Small intestine (tissue), 7 donors: ENCODE data around the gene PPP6R2. TPM values are rescaled to one million over a fixed set of nuclear protein-coding genes. Genes with fewer than 3 reads are reported as not detected.
"Not testable (repeated sequence)": the region's sequence is repeated elsewhere in the genome, so short reads cannot be mapped to it uniquely, and the experiment has no call there.

ENCODE experiments used
- DNase-seq, 2 donors: peaks; one replicate each; pipeline versions ENCODE4 v3.0.0 to v3.0.0-alpha.2; 2013
- FAIRE-seq: peaks from 2 replicates; lab custom pipeline; 2012; peaks lifted over from hg19 to GRCh38; lab: Jason Lieb, UNC
- H3K27ac ChIP-seq, 3 donors: one replicate each; pipeline ENCODE4 v1.5.1; 2013; ENCODE audit warnings: low read length in 2 of 3, mild to moderate bottlenecking in 2 of 3, control low read depth in 1 of 3, inconsistent platforms in 1 of 3, low read depth in 1 of 3, moderate library complexity in 1 of 3
- H3K27me3 ChIP-seq, 3 donors: one replicate each; pipeline ENCODE4 v1.6.1; 2013; ENCODE audit warnings: low read length in 3 of 3, inconsistent platforms in 1 of 3; ENCODE audit not compliant: control insufficient read depth in 3 of 3, insufficient read depth in 3 of 3
- H3K36me3 ChIP-seq, 3 donors: one replicate each; pipeline ENCODE4 v1.6.1; 2013; ENCODE audit warnings: low read length in 3 of 3, inconsistent platforms in 1 of 3, low read depth in 1 of 3, mild to moderate bottlenecking in 1 of 3, moderate library complexity in 1 of 3; ENCODE audit not compliant: control insufficient read depth in 3 of 3, insufficient read depth in 2 of 3
- H3K4me1 ChIP-seq, 3 donors: one replicate each; pipeline ENCODE4 v1.6.1; 2013; ENCODE audit warnings: low read length in 2 of 3, inconsistent platforms in 1 of 3, low read depth in 1 of 3, mild to moderate bottlenecking in 1 of 3, moderate library complexity in 1 of 3; ENCODE audit not compliant: control insufficient read depth in 3 of 3, insufficient read depth in 2 of 3
- H3K4me3 ChIP-seq, 3 donors: one replicate each; pipeline ENCODE4 v1.5.1; 2013; ENCODE audit warnings: low read length in 3 of 3, control low read depth in 1 of 3, inconsistent platforms in 1 of 3, low read depth in 1 of 3, mild to moderate bottlenecking in 1 of 3, moderate library complexity in 1 of 3
- H3K9me3 ChIP-seq, 2 donors: one replicate each; pipeline ENCODE4 v1.6.1; 2013; ENCODE audit warnings: low read depth in 1 of 2, low read length in 1 of 2; ENCODE audit not compliant: control insufficient read depth in 2 of 2, insufficient read depth in 1 of 2
- WGBS, 3 donors: extraction: QIAGEN DNeasy Blood & Tissue Kit; methylation state at CpG; one replicate each; pipeline ENCODE4 v1.1.7; 2013; 5-methylcytosine and 5-hydroxymethylcytosine counted together
- polyA plus RNA-seq, 4 donors: library from polyadenylated mRNA; stranded (reverse) in 3 of 4; unstranded in 1 of 4; fragments of 200-250 nt in 3 of 4; fragments of 120-200 nt in 1 of 4; gene quantifications; one replicate each; pipeline versions ENCODE4 v1.2.1 to v1.2.3, GENCODE V29; 2013
- donor health status: healthy with polysubstance abuse.
- donor health status: control.
- donor health status: control.
- donor health status: Bipolar disorder and iron deficiency.
- donor health status: healthy.

The PPP6R2 gene
- polyA plus RNA-seq, 4 donors: 28.6 to 41.2 (median 38.8) TPM

DNA sequence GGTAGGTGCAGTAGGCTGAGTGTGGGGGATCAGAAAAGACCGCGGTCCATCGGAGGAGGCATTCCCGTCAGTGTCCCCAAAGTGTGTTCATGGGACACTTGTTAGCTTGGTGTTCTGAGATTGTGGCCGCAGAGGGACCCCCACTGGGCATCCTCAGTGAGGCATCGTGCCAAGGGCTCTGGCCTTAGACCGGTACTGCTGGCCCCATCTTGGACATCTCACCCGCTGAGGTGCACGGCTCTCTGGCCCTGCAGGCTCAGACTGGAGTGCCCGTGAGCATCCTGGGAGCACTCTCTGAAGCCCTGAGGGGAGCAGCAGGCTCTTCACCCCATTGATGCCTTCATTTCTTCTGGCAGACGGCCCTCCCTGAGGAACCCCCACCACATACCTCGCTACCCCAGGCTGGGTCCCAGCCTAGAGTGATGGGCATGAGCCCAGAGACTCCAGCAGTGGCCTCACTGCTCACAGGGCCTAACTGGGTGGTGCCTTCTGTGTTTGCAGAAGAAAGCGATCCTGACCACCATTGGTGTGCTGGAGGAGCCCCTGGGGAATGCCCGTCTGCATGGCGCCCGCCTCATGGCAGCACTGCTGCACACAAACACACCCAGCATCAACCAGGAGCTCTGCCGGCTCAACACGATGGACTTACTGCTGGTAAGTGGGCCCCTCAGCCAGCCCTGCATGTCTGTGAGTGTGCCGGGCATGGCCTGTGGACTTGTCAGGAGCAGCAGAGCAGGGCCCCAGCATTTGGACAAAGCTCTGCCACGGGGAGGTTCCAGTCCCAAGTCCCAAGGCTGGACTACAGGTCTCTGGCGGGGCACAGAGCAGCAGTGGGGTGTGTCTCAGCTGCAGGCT, 80.1 kb downstream of the PPP6R2 start:
- no peaks in the 10 kb centered on the region for H3K4me1 ChIP-seq
- FAIRE-seq (no peak), DNase-seq (no peak)
- H3K27ac ChIP-seq: no peak overlapping the region
- no peaks in the 10 kb centered on the region for H3K27me3 ChIP-seq
- 96% methylated on average over 20 to 21 of the region's 21 CpGs for WGBS, 3 donors
- H3K36me3 ChIP-seq: peaks cover 20 to 77% (median 20%) of the 10 kb centered on the region in 3 donors
- H3K4me3 ChIP-seq: no peak overlapping the region
- H3K9me3 ChIP-seq: no peaks in the 10 kb centered on the region

DNA sequence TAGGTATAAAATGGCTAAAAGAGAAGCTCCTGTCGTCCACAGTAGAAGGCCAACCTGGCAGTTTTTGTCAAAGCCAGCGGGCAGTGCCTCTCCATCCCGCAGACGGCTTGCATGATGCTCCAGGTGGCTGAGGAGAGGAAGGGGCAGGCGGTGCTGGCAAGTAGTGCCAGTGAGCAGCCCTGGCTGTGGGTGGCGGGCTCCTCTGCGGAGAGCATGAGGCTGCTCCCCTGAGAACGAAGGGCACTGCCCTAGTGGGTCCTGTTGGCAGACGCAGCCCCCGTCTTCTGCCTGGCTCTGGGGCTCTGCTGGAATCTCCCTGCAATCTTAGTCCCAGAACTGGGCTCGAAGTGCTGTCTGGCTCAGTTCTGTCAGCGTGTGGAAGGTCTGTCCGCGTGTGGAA, 80.8 kb downstream of the PPP6R2 start:
- WGBS, 3 donors: 97 to 99% (median 97%) methylated on average over 14 of the region's 14 CpGs
- no peaks in the 10 kb centered on the region for H3K27me3 ChIP-seq
- H3K27ac ChIP-seq: no peak overlapping the region
- peaks cover 0 to 3% of the 10 kb centered on the region in 2 donors for H3K9me3 ChIP-seq
- H3K4me1 ChIP-seq: no peaks in the 10 kb centered on the region
- FAIRE-seq (no peak), DNase-seq (no peak)
- H3K36me3 ChIP-seq: peaks cover 22 to 77% (median 23%) of the 10 kb centered on the region in 3 donors
- no peak overlapping the region for H3K4me3 ChIP-seq

DNA sequence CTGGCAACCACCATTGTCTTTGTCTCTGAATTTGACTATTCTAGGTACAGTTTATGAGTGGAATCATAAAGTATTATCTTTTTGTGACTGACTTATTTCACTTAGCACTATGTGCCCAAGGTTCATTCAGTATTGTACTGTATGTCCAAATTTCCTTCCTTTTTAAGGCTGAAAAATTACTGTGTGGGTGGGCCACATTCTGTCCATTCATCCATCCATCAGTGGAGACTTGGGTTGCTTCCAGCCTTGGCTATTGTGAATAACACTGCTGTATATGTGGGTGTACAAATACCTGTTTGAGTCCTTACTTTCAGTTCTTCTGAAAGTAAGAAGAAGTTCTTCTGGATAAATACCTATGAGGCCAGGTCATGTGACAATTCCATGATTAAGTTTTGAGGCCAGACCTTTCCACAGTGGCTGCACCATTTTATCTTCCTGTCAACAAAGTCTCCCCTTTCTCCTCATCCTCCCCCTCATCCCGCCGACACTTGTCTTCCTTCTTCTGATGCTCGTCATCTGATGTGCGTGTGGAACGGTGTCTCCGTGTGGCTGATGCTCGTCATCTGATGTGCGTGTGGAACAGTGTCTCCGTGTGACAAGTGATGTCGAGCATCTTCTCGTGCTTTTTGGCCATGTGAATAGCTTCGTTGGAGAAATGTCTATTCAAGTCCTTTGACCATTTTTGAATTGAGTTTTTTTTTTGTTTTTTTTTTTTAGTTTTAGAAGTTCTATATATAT, 82.2 kb downstream of the PPP6R2 start:
- FAIRE-seq: no peak
- Histone ChIP-seq H3K4me1 (no peaks in the 10 kb centered on the region), H3K9me3 (peaks cover 0 to 3% of the 10 kb centered on the region in 2 donors), H3K27me3 (no peaks in the 10 kb centered on the region), H3K4me3 (no peak overlapping the region), H3K36me3 (peaks cover 21 to 72% (median 26%) of the 10 kb centered on the region in 3 donors), H3K27ac (no peak overlapping the region)
- no peak for DNase-seq
- WGBS, 3 donors: 94 to 95% (median 94%) methylated on average over 12 of the region's 12 CpGs

GRCh38 chr22:50432131-50432876, 89.2 kb downstream of the PPP6R2 start:
- WGBS, 3 donors: 95 to 96% (median 96%) methylated on average over 35 of the region's 35 CpGs
- Histone ChIP-seq H3K4me3 (no peak overlapping the region), H3K27ac (no peak overlapping the region), H3K27me3 (no peaks in the 10 kb centered on the region), H3K4me1 (no peaks in the 10 kb centered on the region), H3K9me3 (peaks cover 0 to 3% of the 10 kb centered on the region in 2 donors), H3K36me3 (peaks cover 29 to 75% (median 29%) of the 10 kb centered on the region in 3 donors)
- FAIRE-seq (no peak), DNase-seq (no peak)

- DNase-seq, H3K4me3 ChIP-seq, FAIRE-seq, H3K4me1 ChIP-seq, H3K27ac ChIP-seq, H3K27me3 ChIP-seq, H3K9me3 ChIP-seq: not testable (repeated sequence)
- WGBS, 3 donors: 90 to 97% (median 96%) methylated on average over 10 to 18 of the region's 24 CpGs
- H3K36me3 ChIP-seq: peaks cover 31 to 75% (median 31%) of the 10 kb centered on the region in 3 donors
Measured at GRCh38 chr22:50432877-50433510, 89.9 kb downstream of the PPP6R2 start.

DNA sequence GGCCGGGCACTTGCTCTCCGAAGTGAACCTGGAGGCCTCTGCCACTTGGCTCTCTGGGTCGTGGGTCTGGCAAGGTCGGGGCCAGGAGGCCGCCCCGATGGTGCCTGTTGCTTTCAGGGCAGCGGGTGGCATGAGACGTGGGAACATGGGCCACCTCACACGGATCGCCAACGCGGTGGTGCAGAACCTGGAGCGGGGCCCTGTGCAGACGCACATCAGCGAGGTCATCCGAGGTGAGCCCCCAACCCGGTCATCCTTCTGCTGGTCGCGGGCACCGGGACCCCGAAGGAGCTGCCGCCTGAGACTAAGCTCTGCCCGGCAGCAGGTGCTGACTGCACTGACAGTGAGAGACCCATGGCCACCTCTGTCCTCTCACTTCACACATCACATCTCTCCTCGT, 91.7 kb downstream of the PPP6R2 start:
- WGBS, 3 donors: 87 to 90% (median 89%) methylated on average over 24 of the region's 24 CpGs
- Histone ChIP-seq H3K9me3 (no peaks in the 10 kb centered on the region), H3K36me3 (peaks cover 29 to 81% (median 33%) of the 10 kb centered on the region in 3 donors), H3K4me3 (no peak overlapping the region), H3K27me3 (no peaks in the 10 kb centered on the region), H3K4me1 (no peaks in the 10 kb centered on the region), H3K27ac (no peak overlapping the region)
- DNase-seq (no peak), FAIRE-seq (no peak)

- WGBS, 3 donors: 79 to 87% (median 85%) methylated on average over 20 of the region's 20 CpGs
- no peak for FAIRE-seq
- Histone ChIP-seq H3K27me3 (no peaks in the 10 kb centered on the region), H3K36me3 (peaks cover 26 to 83% (median 29%) of the 10 kb centered on the region in 3 donors), H3K27ac (no peak overlapping the region), H3K4me3 (no peak overlapping the region), H3K4me1 (no peaks in the 10 kb centered on the region), H3K9me3 (no peaks in the 10 kb centered on the region)
- DNase-seq: no peak
Measured at GRCh38 chr22:50435291-50436014, 92.3 kb downstream of the PPP6R2 start.
